Left kidney (tissue), 8 donors: Measurements from ENCODE around the gene LYZL4. TPM values are rescaled to one million over a fixed set of nuclear protein-coding genes. Genes with fewer than 3 reads are reported as not detected.

Experiments used
- DNase-seq: peaks from one replicate; pipeline ENCODE4 v3.0.0-alpha.2; 2013
- long read RNA-seq, 8 donors: transcript quantifications; one replicate each; lab custom pipeline, GENCODE V29; 2026
- polyA plus RNA-seq: library from polyadenylated mRNA; unstranded; fragments of 120-200 nt; gene quantifications from one replicate; pipeline ENCODE4 v1.2.1, GENCODE V29; 2013; ENCODE audit not compliant: insufficient read length

Gene LYZL4
- polyA plus RNA-seq: not detected
- long read RNA-seq, donor 1: 0 reads
- long read RNA-seq, donor 2: 0 reads
- long read RNA-seq, donor 3: 0 reads
- long read RNA-seq, donor 4: 0 reads
- long read RNA-seq, donor 5: 0 reads
- long read RNA-seq, donor 6: 0 reads
- long read RNA-seq, donor 7: 0 reads
- long read RNA-seq, donor 8: 0 reads

- DNase-seq: no peak
Observed at GRCh38 chr3:42410370-42411131, at the start of gene LYZL4. Gene LYZL4, minus strand, starts transcription at chr3:42410610. Its CDS starts 3,359 bp downstream, at chr3:42407251.

DNA sequence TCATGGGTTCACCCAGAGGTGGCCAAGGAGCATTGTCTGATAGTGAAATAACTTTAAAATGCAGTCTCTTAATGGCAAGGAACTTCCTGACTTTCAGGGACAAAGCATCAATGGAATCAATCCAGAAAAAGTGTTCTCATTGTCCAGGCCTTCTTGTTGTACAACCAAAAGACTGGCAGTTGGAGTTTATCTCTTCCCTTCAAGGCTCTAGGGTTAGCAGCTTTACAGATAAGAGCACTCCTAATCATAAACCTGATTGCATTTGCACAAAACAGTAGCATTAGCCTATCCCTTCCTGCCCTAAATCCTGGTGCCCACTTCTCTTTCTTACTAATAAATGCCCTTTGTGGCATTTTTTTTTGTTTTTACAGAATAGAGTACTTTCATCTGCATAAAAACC is 48.7 kb upstream of the LYZL4 start:
- DNase-seq: no peak

DNA sequence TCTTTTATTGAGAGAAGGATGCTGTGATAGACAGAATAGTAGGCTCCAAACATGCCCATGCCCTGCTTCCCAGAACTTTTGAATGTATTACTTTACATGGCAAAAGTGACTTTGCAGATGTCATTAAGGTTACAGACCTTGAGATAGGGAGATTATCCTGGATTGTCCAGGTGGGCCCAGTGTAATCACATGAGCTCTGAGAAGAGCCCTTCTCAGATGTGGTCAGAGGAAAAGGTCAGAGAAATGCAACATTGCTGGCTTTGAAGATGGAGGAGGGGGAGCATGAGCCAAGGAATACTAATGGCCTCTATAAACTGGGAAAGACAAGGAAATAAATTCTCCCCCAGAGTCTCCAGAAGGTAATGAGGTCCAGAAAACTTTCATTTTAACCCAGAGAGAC is 45.8 kb upstream of the LYZL4 start:
- DNase-seq: no peak

- DNase-seq: no peak
Observed at GRCh38 chr3:42451546-42452230, 41.3 kb upstream of the LYZL4 start.

GRCh38 chr3:42451116-42451515 is 40.7 kb upstream of the LYZL4 start:
- DNase-seq: no peak

DNA sequence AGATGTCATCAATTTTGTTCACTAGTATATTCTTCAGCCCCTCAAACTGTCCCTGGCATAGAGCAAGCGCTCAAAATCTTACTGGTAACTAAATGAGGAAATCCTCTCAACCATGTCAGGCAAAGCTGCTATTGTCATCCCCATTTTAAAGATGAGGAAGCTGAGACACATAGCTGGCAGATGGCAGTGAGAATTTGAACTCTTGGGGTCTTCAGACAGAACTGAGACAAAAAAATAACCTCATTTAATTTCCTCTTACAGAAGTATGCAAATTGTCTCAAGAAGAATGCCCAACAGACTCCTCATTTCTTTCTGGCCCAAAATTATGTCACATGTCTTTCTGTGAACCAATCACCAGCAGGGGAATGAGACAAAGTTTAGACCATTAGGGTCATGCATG is 40.2 kb upstream of the LYZL4 start:
- DNase-seq: no peak

DNA sequence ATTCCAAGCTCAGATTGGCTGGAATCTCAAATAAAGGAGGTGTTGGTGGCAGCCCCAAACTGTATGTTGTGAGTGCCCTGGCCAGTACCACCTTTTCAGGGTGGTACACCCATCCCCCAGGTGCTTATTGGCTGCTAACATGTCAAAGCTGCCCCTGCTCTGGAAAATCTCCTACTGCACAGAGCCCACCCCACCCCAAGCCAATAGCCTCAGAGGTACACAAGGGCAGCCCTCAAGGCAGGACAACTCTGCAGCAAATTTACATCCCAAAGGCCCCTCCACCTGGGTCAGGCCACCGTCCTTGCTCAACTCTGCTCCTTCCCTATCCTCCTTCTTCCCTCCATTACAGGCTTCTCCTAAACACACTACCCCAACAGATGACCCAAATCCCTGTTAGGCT is 37.1 kb upstream of the LYZL4 start:
- DNase-seq: no peak

DNA sequence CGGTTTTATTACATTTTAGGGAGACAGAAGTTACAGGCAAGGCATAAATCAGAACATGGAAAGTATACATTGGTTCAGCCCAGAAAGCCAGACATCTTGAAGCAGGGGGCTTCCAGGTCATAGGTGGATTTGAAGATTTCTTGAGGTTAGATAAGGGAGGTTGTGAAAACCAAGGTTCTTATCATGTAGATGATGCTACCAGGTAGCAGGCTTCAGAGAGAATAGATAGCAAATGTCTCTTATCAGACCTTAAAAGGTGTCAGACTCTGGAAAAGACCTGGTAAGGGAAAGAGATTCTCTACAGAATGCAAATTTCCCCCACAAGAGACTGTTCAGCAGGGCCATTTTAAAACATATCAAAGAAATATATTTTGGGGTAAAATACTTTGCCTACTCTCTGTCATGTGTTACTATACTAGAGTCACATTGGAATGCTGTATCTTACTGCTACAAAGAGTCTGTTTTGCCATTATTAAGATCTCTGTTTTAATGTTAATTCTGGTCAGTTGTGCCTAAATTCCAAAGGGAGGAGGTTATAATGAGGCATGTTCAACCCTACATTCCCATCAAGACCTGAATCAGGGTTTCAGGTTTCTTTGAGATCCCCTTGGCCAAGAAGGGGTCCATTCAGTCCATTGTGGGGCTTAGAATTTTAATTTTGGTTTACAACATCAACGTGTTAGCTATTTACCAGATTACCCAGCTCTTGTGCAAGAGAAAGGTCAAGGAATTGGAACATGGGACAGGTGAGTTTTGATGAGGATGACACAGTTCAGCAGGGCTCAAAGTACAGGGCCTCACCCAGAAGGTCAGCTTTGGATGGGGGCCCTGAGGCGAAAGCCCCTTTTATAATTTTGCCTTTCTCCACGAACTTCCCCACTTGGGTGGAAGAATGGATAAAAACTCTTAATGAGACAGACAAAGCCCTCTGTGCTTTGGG is 36.0 kb upstream of the LYZL4 start:
- no peak for DNase-seq

- DNase-seq: peak; percentile 73
Observed at GRCh38 chr3:42443819-42444436, 33.5 kb upstream of the LYZL4 start.

DNA sequence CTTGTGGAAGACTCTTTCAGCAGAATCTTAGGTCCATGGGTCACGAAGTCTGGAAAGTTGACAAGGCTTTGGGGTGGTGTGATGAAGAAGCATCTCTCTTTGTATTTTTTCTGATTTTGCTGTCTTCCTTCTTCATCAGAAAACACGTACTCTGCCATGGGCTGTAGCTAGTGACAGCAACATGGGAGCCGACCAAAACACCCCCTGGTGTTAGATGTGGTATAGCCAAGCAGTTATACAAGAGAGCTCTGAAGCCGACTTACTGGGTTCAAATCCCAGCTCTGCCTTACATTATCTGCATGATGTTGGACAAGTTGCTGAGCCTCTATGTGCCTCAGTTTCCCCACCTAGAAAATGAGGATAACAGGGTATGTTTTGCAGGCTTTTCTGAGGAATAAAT is 32.9 kb upstream of the LYZL4 start:
- DNase-seq: no peak

DNA sequence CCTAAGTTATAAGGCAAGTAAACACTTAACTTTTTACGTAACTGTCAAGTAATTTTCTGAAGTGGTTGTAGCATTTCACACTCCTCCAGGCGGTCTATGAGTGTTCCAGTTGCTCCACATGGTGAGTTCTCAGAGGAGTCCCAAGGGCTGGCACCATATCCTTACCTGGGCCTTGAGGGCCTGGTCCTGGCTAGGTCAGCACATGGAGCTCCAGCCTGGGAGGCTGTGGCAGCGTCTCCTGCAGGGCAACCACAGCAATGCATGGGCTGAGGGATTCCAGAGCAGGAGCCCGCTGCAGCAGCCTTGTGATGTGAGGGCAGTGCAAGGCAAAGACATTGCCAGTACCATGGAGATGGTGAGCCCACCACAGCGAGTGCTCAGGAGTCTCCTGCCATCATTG is 32.2 kb upstream of the LYZL4 start:
- DNase-seq: no peak

DNA sequence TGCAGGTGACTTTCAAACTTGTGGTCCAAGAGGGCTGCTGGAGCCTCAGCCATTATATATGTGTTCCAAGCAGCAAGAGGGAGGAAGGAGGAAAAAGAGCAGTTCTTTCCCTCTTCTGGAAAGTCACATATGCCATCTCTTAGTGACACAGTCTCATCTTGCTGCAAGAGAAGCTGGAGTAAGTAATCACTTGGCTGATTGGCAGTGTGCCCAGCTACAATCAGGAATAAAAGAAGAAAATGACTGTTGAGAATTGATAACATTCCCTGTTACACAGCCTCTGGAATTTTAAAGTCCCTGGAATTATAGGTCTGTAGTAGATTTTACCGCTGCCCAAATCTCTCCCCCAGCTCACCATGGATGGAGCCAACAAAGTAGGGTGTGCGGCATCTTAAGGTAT is 31.4 kb upstream of the LYZL4 start:
- no peak for DNase-seq

- no peak for DNase-seq
Observed at GRCh38 chr3:42440924-42441323, 30.5 kb upstream of the LYZL4 start.

- no peak for DNase-seq
Observed at GRCh38 chr3:42439261-42440115, 29.1 kb upstream of the LYZL4 start.

DNA sequence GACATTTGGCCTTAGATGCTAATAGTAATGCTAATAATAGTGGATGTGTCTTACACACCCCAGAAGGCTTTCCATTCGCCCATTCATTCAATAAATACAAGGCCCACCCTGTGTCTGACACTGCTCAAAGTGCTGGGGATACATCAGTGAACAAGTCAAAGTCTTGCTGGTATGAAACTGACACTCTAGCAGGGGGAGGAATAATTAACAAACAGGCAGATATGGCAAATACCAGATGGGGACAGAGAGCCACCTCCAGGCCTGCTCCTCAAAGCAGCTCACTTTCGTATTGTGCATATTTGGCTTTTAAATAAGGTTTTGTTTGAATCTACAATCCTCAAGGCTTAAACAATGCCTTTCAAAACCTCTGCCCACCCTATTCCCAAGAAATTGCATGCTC is 28.3 kb upstream of the LYZL4 start:
- DNase-seq: no peak

- no peak for DNase-seq
Observed at GRCh38 chr3:42438193-42438592, 27.8 kb upstream of the LYZL4 start.

- DNase-seq: no peak
Observed at GRCh38 chr3:42434777-42435380, 24.5 kb upstream of the LYZL4 start.

DNA sequence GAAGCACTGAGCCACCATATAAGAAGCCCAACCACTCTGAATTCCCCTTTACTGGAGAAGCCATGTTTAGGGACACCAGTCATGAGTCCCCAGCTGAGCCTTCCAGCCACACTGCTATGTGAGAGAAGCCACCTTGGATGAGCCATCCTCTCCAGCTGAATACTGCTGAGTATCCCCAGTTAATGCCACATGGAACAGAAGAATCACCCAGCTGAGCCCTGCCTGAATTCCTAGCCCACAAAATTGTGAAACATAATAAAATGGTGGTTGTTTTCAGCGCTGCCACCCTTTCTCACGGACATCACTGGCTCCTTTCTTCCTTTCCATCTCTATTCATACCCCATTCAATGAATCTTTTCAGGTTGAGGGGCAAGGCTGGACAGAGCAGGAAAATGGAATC is 22.1 kb upstream of the LYZL4 start:
- DNase-seq: no peak

GRCh38 chr3:42430781-42431532 is 20.5 kb upstream of the LYZL4 start:
- no peak for DNase-seq

- DNase-seq: no peak
Observed at GRCh38 chr3:42428830-42429229, 18.4 kb upstream of the LYZL4 start.
